Measurements from ENCODE around the gene NKD1.

Gene NKD1

GRCh38 chr16:50675686-50676610 lies 127.8 kb downstream of the NKD1 start:
- no peak for DNase-seq (ENCODE audit: low spot score)

GRCh38 chr16:50676684-50677225 lies 128.6 kb downstream of the NKD1 start:
- no peak for DNase-seq (ENCODE audit: low spot score)

- DNase-seq (ENCODE audit: low spot score) = no peak
These were observed 129.2 kb downstream of the NKD1 start for GRCh38 chr16:50677351-50677750.

- no peak for DNase-seq (ENCODE audit: low spot score)
These were observed 130.3 kb downstream of the NKD1 start for GRCh38 chr16:50678531-50678930.

GRCh38 chr16:50679266-50679665 lies 131.1 kb downstream of the NKD1 start:
- DNase-seq (ENCODE audit: low spot score) = no peak

GRCh38 chr16:50679676-50680555 lies 131.7 kb downstream of the NKD1 start:
- no peak for DNase-seq (ENCODE audit: low spot score)

GRCh38 chr16:50680556-50680893 lies 132.3 kb downstream of the NKD1 start:
- DNase-seq (ENCODE audit: low spot score) = no peak

GRCh38 chr16:50681021-50681885 lies 133.1 kb downstream of the NKD1 start, which contains the start of gene SNX20:
Gene SNX20 (minus strand): TSS chr16:50681312. CDS start chr16:50677526, 3,786 bp downstream.
- DNase-seq (ENCODE audit: low spot score) = no peak

GRCh38 chr16:50683689-50684374 lies 135.6 kb downstream of the NKD1 start:
- DNase-seq (ENCODE audit: low spot score) = no peak

GRCh38 chr16:50684823-50685461 lies 136.7 kb downstream of the NKD1 start:
- DNase-seq (ENCODE audit: low spot score) = no peak

- DNase-seq (ENCODE audit: low spot score) = no peak
These were observed 137.4 kb downstream of the NKD1 start for GRCh38 chr16:50685462-50686063.

GRCh38 chr16:50688083-50688482 lies 139.9 kb downstream of the NKD1 start:
- no peak for DNase-seq (ENCODE audit: low spot score)

GRCh38 chr16:50688867-50689266 lies 140.7 kb downstream of the NKD1 start:
- DNase-seq (ENCODE audit: low spot score) = no peak

- no peak for DNase-seq (ENCODE audit: low spot score)
These were observed 142.0 kb downstream of the NKD1 start for GRCh38 chr16:50690177-50690576.

- no peak for DNase-seq (ENCODE audit: low spot score)
These were observed 144.4 kb downstream of the NKD1 start for GRCh38 chr16:50692644-50692998.

GRCh38 chr16:50692999-50693781 lies 145.0 kb downstream of the NKD1 start, which contains the start of gene NOD2:
Gene NOD2 (plus strand): TSS chr16:50693606. CDS start chr16:50699496, 5,890 bp downstream.
- DNase-seq (ENCODE audit: low spot score) = peak; percentile 55

GRCh38 chr16:50694206-50694605 lies 146.0 kb downstream of the NKD1 start:
- DNase-seq (ENCODE audit: low spot score) = no peak

- DNase-seq (ENCODE audit: low spot score) = no peak
These were observed 147.1 kb downstream of the NKD1 start for GRCh38 chr16:50695017-50696000.
